Panc1 (cell line): ENCODE results near the gene RELL1.

Experiments used
- POLR2AphosphoS5 ChIP-seq: IDR thresholded peaks from 2 replicates; pipeline ENCODE4 v1.6.1; 2012; ENCODE audit warnings: mild to moderate bottlenecking, low read depth, low read length, moderate library complexity
- SIN3A ChIP-seq: IDR thresholded peaks from 2 replicates; pipeline ENCODE4 v1.6.1; 2012; ENCODE audit warnings: low read depth, mild to moderate bottlenecking, low read length, moderate library complexity, borderline replicate concordance; ENCODE audit not compliant: insufficient read depth
- TCF7L2 ChIP-seq: IDR thresholded peaks from 2 replicates; pipeline ENCODE4 v1.6.1; 2011; ENCODE audit warnings: mild to moderate bottlenecking, low read depth, low read length, inconsistent platforms
- TF ChIP-seq, protein P1 (sequence below): fragments of 450-650 bp; IDR thresholded peaks from 2 replicates; pipeline ENCODE4 v1.5.1; 2017; ENCODE audit warnings: mild to moderate bottlenecking
- TF ChIP-seq, protein P2 (sequence below), 2 experiments: IDR thresholded peaks; 2 replicates each; pipeline ENCODE4 v1.6.1; 2011 to 2012; ENCODE audit warnings: low read depth in 2 of 2, control low read depth in 1 of 2, low read length in 1 of 2, mild to moderate bottlenecking in 1 of 2, moderate library complexity in 1 of 2; ENCODE audit not compliant: insufficient read depth in 1 of 2

- TF ChIP-seq, protein P1, sequence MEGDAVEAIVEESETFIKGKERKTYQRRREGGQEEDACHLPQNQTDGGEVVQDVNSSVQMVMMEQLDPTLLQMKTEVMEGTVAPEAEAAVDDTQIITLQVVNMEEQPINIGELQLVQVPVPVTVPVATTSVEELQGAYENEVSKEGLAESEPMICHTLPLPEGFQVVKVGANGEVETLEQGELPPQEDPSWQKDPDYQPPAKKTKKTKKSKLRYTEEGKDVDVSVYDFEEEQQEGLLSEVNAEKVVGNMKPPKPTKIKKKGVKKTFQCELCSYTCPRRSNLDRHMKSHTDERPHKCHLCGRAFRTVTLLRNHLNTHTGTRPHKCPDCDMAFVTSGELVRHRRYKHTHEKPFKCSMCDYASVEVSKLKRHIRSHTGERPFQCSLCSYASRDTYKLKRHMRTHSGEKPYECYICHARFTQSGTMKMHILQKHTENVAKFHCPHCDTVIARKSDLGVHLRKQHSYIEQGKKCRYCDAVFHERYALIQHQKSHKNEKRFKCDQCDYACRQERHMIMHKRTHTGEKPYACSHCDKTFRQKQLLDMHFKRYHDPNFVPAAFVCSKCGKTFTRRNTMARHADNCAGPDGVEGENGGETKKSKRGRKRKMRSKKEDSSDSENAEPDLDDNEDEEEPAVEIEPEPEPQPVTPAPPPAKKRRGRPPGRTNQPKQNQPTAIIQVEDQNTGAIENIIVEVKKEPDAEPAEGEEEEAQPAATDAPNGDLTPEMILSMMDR: no peak
- no peak for TF ChIP-seq POLR2AphosphoS5
- TF ChIP-seq, protein P2, sequence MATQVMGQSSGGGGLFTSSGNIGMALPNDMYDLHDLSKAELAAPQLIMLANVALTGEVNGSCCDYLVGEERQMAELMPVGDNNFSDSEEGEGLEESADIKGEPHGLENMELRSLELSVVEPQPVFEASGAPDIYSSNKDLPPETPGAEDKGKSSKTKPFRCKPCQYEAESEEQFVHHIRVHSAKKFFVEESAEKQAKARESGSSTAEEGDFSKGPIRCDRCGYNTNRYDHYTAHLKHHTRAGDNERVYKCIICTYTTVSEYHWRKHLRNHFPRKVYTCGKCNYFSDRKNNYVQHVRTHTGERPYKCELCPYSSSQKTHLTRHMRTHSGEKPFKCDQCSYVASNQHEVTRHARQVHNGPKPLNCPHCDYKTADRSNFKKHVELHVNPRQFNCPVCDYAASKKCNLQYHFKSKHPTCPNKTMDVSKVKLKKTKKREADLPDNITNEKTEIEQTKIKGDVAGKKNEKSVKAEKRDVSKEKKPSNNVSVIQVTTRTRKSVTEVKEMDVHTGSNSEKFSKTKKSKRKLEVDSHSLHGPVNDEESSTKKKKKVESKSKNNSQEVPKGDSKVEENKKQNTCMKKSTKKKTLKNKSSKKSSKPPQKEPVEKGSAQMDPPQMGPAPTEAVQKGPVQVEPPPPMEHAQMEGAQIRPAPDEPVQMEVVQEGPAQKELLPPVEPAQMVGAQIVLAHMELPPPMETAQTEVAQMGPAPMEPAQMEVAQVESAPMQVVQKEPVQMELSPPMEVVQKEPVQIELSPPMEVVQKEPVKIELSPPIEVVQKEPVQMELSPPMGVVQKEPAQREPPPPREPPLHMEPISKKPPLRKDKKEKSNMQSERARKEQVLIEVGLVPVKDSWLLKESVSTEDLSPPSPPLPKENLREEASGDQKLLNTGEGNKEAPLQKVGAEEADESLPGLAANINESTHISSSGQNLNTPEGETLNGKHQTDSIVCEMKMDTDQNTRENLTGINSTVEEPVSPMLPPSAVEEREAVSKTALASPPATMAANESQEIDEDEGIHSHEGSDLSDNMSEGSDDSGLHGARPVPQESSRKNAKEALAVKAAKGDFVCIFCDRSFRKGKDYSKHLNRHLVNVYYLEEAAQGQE (IDR thresholded peaks at IDR 0.05; ENCODE audit: insufficient read depth in 1 of 2, low read depth in 2 of 2, low read length in 1 of 2): no peak
- TF ChIP-seq TCF7L2: no peak
- no peak for TF ChIP-seq SIN3A
These were observed 6.1 kb downstream of the RELL1 start for GRCh38 chr4:37680089-37680488.
